HEK293T (cell line): ENCODE results near the gene WWOX.

ENCODE experiments used
- BHLHE40 ChIP-seq: fragments of 450-650 bp; IDR thresholded peaks from 2 replicates; pipeline ENCODE4 v1.6.1; 2016; ENCODE audit warnings: mild to moderate bottlenecking, moderate library complexity, borderline replicate concordance
- FOXA1 ChIP-seq: fragments of 450-650 bp; IDR thresholded peaks from 2 replicates; pipeline ENCODE4 v1.6.1; 2016; ENCODE audit warnings: mild to moderate bottlenecking
- FOXK2 ChIP-seq: fragments of 450-650 bp; IDR thresholded peaks from 2 replicates; pipeline ENCODE4 v1.6.1; 2016; ENCODE audit warnings: mild to moderate bottlenecking
- NFRKB ChIP-seq: fragments of 450-650 bp; IDR thresholded peaks from 2 replicates; pipeline ENCODE4 v1.6.1; 2016; ENCODE audit warnings: mild to moderate bottlenecking, moderate library complexity
- SP1 ChIP-seq: fragments of 450-650 bp; IDR thresholded peaks from 2 replicates; pipeline ENCODE4 v1.6.1; 2017
- SUZ12 ChIP-seq: fragments of 450-650 bp; IDR thresholded peaks from 2 replicates; pipeline ENCODE4 v1.6.1; 2016; ENCODE audit warnings: mild to moderate bottlenecking
- ZNF384 ChIP-seq: fragments of 450-650 bp; IDR thresholded peaks from 2 replicates; pipeline ENCODE4 v1.6.1; 2016
- TF ChIP-seq, protein P1 (sequence below): fragments of 450-650 bp; IDR thresholded peaks from 2 replicates; pipeline ENCODE4 v1.6.1; 2016

DNA sequence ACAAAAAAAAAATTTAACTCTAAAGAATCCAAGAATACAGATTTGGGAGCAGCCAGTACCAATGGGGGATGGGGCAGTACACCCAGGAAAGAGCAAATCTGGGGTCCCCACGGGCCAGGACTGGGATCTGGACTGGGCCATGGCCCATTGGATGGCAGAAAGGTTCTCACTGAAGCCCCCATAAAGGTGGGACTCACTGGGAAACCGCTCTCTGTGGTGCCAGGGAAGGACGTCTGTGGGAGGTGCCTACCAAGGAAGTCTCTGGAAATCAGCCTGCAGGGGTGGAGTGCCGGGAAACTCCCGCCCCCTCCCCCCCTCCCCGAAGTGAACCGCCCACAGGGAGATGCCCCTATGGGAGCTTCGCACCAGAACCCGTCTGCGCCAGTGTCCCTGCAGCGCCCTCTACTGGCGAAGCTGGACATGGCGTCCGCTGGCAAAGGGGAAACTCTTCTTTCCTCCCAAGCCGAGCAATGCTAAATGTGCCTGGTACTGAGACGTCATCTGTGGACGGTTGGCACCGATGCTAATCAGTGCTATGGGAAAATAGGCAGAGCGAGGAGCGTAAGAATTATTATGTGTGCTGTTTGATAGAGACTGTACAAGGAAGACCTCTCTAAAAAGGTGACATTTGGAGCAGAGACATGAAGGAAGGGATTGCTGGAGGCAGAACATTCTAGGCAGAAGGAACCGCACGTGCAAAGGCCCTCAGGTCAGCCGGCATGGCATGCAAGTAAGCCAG, 671.1 kb downstream of the WWOX start:
- TF ChIP-seq FOXA1 = no peak
- no peak for TF ChIP-seq NFRKB
- no peak for TF ChIP-seq SUZ12
- TF ChIP-seq FOXK2 = no peak
- no peak for TF ChIP-seq ZNF384
- TF ChIP-seq SP1 = no peak
- TF ChIP-seq, protein P1, sequence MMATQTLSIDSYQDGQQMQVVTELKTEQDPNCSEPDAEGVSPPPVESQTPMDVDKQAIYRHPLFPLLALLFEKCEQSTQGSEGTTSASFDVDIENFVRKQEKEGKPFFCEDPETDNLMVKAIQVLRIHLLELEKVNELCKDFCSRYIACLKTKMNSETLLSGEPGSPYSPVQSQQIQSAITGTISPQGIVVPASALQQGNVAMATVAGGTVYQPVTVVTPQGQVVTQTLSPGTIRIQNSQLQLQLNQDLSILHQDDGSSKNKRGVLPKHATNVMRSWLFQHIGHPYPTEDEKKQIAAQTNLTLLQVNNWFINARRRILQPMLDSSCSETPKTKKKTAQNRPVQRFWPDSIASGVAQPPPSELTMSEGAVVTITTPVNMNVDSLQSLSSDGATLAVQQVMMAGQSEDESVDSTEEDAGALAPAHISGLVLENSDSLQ = no peak
- TF ChIP-seq BHLHE40 = no peak
